ENCODE data around the gene MAN1A1. TPM values are rescaled to one million over a fixed set of nuclear protein-coding genes. Genes with fewer than 3 reads are reported as not detected.

Gene MAN1A1
- polyA plus RNA-seq, 2 of the 4 experiments (the other 2 are of a cell fraction), result 0.05 TPM; not detected in 1

- no peak overlapping the region for H3K4me2 ChIP-seq
These were observed 197.4 kb downstream of the MAN1A1 start for GRCh38 chr6:119152187-119152586.

DNA sequence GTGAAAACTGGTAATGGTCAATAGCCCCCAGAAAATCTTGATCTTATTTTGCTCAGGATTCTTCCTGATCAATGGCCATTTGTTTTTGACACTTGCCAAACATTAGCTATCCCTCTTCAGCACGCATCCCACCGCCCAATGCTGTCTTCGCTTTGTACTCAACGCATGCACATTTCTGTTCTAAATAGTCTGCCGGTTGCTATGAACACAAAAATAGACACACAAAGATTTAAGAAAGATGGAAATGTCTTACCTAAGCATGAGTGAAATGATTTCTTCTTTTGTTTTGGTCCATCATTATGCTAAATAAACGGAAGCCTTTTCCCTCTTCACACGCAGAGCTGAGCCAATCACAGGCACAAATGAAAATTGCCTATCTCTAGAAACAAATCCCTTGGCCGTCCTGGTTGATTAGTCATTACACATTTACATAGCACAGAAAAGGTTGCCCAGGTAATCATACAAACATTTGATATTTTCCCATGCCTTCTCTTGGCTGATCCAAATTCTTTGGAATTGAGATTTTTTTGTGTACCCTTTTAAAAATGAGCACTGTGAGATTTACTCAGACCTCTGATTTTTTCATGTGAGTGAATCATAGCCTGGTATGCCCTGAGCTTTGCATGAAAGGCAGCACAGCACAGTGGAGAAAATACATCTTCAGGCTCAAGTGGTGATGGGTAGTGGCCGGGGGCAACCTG lies 200.6 kb downstream of the MAN1A1 start:
- no peak overlapping the region for H3K27ac ChIP-seq
- WGBS (ENCODE audit: missing lambda C conversion rate), result 67% methylated on average over 9 of the region's 9 CpGs
- CTCF ChIA-PET, result interaction anchor here (0.8 to 3.7 kb wide), 16 partner anchors 11 to 1865 kb away, joined by 3 to 27 read pairs (median 4); no protein-coding TSS in a partner anchor
- TF ChIP-seq ZSCAN20 (CRISPR knock-in tag; IDR thresholded peaks at IDR 0.05), result no peak
- TF ChIP-seq, protein P1, sequence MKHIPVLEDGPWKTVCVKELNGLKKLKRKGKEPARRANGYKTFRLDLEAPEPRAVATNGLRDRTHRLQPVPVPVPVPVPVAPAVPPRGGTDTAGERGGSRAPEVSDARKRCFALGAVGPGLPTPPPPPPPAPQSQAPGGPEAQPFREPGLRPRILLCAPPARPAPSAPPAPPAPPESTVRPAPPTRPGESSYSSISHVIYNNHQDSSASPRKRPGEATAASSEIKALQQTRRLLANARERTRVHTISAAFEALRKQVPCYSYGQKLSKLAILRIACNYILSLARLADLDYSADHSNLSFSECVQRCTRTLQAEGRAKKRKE (CRISPR knock-in tag; IDR thresholded peaks at IDR 0.05; ENCODE audit: low read depth), result no peak
- TF ChIP-seq CHD4 (IDR thresholded peaks at IDR 0.05; ENCODE audit: borderline replicate concordance), result no peak
- no peak for TF ChIP-seq CBX2 (IDR thresholded peaks at IDR 0.05; ENCODE audit: borderline replicate concordance, low read depth)
- TF ChIP-seq ZFP36 (IDR thresholded peaks at IDR 0.05; ENCODE audit: borderline replicate concordance, partially characterized antibody), result no peak
- TF ChIP-seq FOSB (CRISPR knock-in tag; IDR thresholded peaks at IDR 0.05), result no peak
- TF ChIP-seq, protein P2, sequence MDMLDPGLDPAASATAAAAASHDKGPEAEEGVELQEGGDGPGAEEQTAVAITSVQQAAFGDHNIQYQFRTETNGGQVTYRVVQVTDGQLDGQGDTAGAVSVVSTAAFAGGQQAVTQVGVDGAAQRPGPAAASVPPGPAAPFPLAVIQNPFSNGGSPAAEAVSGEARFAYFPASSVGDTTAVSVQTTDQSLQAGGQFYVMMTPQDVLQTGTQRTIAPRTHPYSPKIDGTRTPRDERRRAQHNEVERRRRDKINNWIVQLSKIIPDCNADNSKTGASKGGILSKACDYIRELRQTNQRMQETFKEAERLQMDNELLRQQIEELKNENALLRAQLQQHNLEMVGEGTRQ (IDR thresholded peaks at IDR 0.05), result no peak
- no peak for TF ChIP-seq JUN (IDR thresholded peaks at IDR 0.05)
- TF ChIP-seq KDM5A (IDR thresholded peaks at IDR 0.05), result no peak
- no peak for TF ChIP-seq PHF8 (IDR thresholded peaks at IDR 0.05; ENCODE audit: borderline replicate concordance, low read depth)
- no peak; a peak in 1 of 5 replicates for TF ChIP-seq RAD21 (conservative IDR thresholded peaks at IDR 0.05 in 1 of 2, IDR thresholded peaks at IDR 0.05 in 1 of 2)
- no peak for TF ChIP-seq RFX5 (IDR thresholded peaks at IDR 0.05)
- no peak for TF ChIP-seq RNF2 (IDR thresholded peaks at IDR 0.05; ENCODE audit: borderline replicate concordance, low read depth)
- TF ChIP-seq GATA3 (IDR thresholded peaks at IDR 0.05; ENCODE audit: borderline replicate concordance), result no peak
- TF ChIP-seq CEBPB (IDR thresholded peaks at IDR 0.05), result no peak
- TF ChIP-seq, protein P3, sequence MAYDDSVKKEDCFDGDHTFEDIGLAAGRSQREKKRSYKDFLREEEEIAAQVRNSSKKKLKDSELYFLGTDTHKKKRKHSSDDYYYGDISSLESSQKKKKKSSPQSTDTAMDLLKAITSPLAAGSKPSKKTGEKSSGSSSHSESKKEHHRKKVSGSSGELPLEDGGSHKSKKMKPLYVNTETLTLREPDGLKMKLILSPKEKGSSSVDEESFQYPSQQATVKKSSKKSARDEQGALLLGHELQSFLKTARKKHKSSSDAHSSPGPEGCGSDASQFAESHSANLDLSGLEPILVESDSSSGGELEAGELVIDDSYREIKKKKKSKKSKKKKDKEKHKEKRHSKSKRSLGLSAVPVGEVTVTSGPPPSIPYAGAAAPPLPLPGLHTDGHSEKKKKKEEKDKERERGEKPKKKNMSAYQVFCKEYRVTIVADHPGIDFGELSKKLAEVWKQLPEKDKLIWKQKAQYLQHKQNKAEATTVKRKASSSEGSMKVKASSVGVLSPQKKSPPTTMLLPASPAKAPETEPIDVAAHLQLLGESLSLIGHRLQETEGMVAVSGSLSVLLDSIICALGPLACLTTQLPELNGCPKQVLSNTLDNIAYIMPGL (CRISPR knock-in tag; IDR thresholded peaks at IDR 0.05; ENCODE audit: borderline replicate concordance), result no peak
- TF ChIP-seq ESRRA (IDR thresholded peaks at IDR 0.05; ENCODE audit: borderline replicate concordance, low read length), result no peak
- no peak for TF ChIP-seq EHMT2 (IDR thresholded peaks at IDR 0.05; ENCODE audit: low read depth)

More at GRCh38 chr6:119152187-119152586, 197.4 kb downstream of the MAN1A1 start:
- no peak overlapping the region for H3K4me3 ChIP-seq
- no peaks in the 10 kb centered on the region for H3K9me3 ChIP-seq
- ATAC-seq, result no peak
- peaks cover 11% of the 10 kb centered on the region for H3K4me1 ChIP-seq
- ChIA-PET CTCF (interaction anchor here (0.7 kb wide), 1 partner anchor 598 kb away, joined by 4 read pairs; no protein-coding TSS in a partner anchor), POLR2A (no interaction called here)
- no peak for FAIRE-seq
- no peak for DNase-seq (ENCODE audit: low read depth in 1 of 2, low spot score in 1 of 2)
- H3K27ac ChIP-seq, result no peak overlapping the region
- TF ChIP-seq JUN (IDR thresholded peaks at IDR 0.05) (no peak), HOXB5 (CRISPR knock-in tag; IDR thresholded peaks at IDR 0.05) (no peak), PHF8 (IDR thresholded peaks at IDR 0.05; ENCODE audit: borderline replicate concordance, low read depth) (no peak), ZNF302 (CRISPR knock-in tag; IDR thresholded peaks at IDR 0.05) (no peak), SREBF2 (IDR thresholded peaks at IDR 0.05) (no peak), HOXA7 (CRISPR knock-in tag; IDR thresholded peaks at IDR 0.05) (no peak), KDM1A (IDR thresholded peaks at IDR 0.05; ENCODE audit: low read depth) (no peak), FOXS1 (CRISPR knock-in tag; IDR thresholded peaks at IDR 0.05) (no peak), BHLHE40 (IDR thresholded peaks at IDR 0.05; ENCODE audit: low read depth, low read length) (no peak), MAZ (IDR thresholded peaks at IDR 0.05; ENCODE audit: borderline replicate concordance, low read depth, low read length) (no peak), EHMT2 (IDR thresholded peaks at IDR 0.05; ENCODE audit: low read depth) (no peak), ZFP36 (IDR thresholded peaks at IDR 0.05; ENCODE audit: borderline replicate concordance, partially characterized antibody) (no peak), HOXB13 (CRISPR knock-in tag; IDR thresholded peaks at IDR 0.05; ENCODE audit: low read depth) (no peak), EP300 (IDR thresholded peaks at IDR 0.05) (no peak), MYC (IDR thresholded peaks at IDR 0.05; ENCODE audit: borderline replicate concordance, low read length) (no peak), HEYL (CRISPR knock-in tag; IDR thresholded peaks at IDR 0.05) (no peak)
- TF ChIP-seq, protein P4, sequence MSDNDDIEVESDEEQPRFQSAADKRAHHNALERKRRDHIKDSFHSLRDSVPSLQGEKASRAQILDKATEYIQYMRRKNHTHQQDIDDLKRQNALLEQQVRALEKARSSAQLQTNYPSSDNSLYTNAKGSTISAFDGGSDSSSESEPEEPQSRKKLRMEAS (IDR thresholded peaks at IDR 0.05), result no peak
- TF ChIP-seq, protein P5, sequence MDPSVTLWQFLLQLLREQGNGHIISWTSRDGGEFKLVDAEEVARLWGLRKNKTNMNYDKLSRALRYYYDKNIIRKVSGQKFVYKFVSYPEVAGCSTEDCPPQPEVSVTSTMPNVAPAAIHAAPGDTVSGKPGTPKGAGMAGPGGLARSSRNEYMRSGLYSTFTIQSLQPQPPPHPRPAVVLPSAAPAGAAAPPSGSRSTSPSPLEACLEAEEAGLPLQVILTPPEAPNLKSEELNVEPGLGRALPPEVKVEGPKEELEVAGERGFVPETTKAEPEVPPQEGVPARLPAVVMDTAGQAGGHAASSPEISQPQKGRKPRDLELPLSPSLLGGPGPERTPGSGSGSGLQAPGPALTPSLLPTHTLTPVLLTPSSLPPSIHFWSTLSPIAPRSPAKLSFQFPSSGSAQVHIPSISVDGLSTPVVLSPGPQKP (IDR thresholded peaks at IDR 0.05; ENCODE audit: low read depth, low read length), result no peak
- TF ChIP-seq, protein P6, sequence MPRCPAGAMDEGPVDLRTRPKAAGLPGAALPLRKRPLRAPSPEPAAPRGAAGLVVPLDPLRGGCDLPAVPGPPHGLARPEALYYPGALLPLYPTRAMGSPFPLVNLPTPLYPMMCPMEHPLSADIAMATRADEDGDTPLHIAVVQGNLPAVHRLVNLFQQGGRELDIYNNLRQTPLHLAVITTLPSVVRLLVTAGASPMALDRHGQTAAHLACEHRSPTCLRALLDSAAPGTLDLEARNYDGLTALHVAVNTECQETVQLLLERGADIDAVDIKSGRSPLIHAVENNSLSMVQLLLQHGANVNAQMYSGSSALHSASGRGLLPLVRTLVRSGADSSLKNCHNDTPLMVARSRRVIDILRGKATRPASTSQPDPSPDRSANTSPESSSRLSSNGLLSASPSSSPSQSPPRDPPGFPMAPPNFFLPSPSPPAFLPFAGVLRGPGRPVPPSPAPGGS (IDR thresholded peaks at IDR 0.05), result no peak
- TF ChIP-seq, protein P1 (CRISPR knock-in tag; IDR thresholded peaks at IDR 0.05; ENCODE audit: low read depth), result no peak
- 38% methylated on average over 3 of the region's 3 CpGs for WGBS (ENCODE audit: missing lambda C conversion rate)

More for the DNA sequence above, 200.6 kb downstream of the MAN1A1 start:
- ATAC-seq, result no peak
- Histone ChIP-seq H3K4me3 (no peak overlapping the region), H3K9me3 (no peaks in the 10 kb centered on the region), H3K4me1 (peaks cover 19% of the 10 kb centered on the region), H3K4me2 (no peak overlapping the region)
- no peak for DNase-seq (ENCODE audit: low read depth in 1 of 2, low spot score in 1 of 2)
- POLR2A ChIA-PET, result interaction anchor here (1.0 kb wide), 1 partner anchor 47 kb away, joined by 3 read pairs; no protein-coding TSS in a partner anchor
- FAIRE-seq, result no peak
